GM23248 (cell line): ENCODE data around the gene ENOX1. TPM values are rescaled to one million over a fixed set of nuclear protein-coding genes. Genes with fewer than 3 reads are reported as not detected.

Experiments
- DNase-seq: peaks from one replicate; pipeline ENCODE4 v3.0.0-alpha.2; 2015
- H2AFZ ChIP-seq: fragments of 200-600 bp; sonication (generic); 2 replicates; pipeline ENCODE4 v1.6.1; 2016; ENCODE audit warnings: antibody characterized with exemption
- H3F3A ChIP-seq: fragments of 200-600 bp; sonication (generic); 2 replicates; pipeline ENCODE4 v1.6.1; 2016; ENCODE audit warnings: mild to moderate bottlenecking, antibody characterized with exemption, mixed run types; ENCODE audit not compliant: insufficient read depth
- H3K27ac ChIP-seq: fragments of 200-600 bp; sonication (generic); 2 replicates; pipeline ENCODE4 v1.5.1; 2016; ENCODE audit warnings: mild to moderate bottlenecking
- H3K27me3 ChIP-seq: fragments of 200-600 bp; sonication (generic); replicated peaks from 2 replicates; pipeline ENCODE4 v1.6.1; 2016; ENCODE audit warnings: mild to moderate bottlenecking; ENCODE audit not compliant: insufficient read depth
- H3K36me3 ChIP-seq: fragments of 200-600 bp; sonication (generic); 2 replicates; pipeline ENCODE4 v1.6.1; 2016; ENCODE audit warnings: low read depth, mild to moderate bottlenecking
- H3K4me1 ChIP-seq: fragments of 200-600 bp; sonication (generic); 2 replicates; pipeline ENCODE4 v1.6.1; 2016; ENCODE audit warnings: mild to moderate bottlenecking; ENCODE audit not compliant: insufficient read depth
- H3K4me2 ChIP-seq: fragments of 200-600 bp; sonication (generic); one replicate; pipeline ENCODE4 v1.6.1; 2016; ENCODE audit warnings: mild to moderate bottlenecking; ENCODE audit not compliant: unreplicated experiment
- H3K4me3 ChIP-seq: fragments of 200-600 bp; sonication (generic); 2 replicates; pipeline ENCODE4 v1.5.1; 2016; ENCODE audit warnings: mild to moderate bottlenecking
- H3K79me2 ChIP-seq: fragments of 200-600 bp; sonication (generic); 2 replicates; pipeline ENCODE4 v1.6.1; 2016; ENCODE audit warnings: mild to moderate bottlenecking; ENCODE audit not compliant: insufficient read depth
- H3K9ac ChIP-seq: fragments of 200-600 bp; sonication (generic); 2 replicates; pipeline ENCODE4 v1.6.1; 2016; ENCODE audit warnings: mild to moderate bottlenecking
- H3K9me2 ChIP-seq: fragments of 200-600 bp; sonication (generic); 2 replicates; pipeline ENCODE4 v1.6.1; 2016; ENCODE audit warnings: mixed run types, mild to moderate bottlenecking, moderate library complexity; ENCODE audit not compliant: insufficient read depth
- H3K9me3 ChIP-seq: fragments of 200-600 bp; sonication (generic); one replicate; pipeline ENCODE4 v1.6.1; 2017; ENCODE audit warnings: low read depth
- H4K20me1 ChIP-seq: fragments of 200-600 bp; sonication (generic); 2 replicates; pipeline ENCODE4 v1.6.0; 2016; ENCODE audit not compliant: insufficient read depth
- EZH2 ChIP-seq: fragments of 200-600 bp; sonication (generic); IDR thresholded peaks from 2 replicates; pipeline ENCODE4 v1.6.1; 2018; ENCODE audit warnings: antibody characterized with exemption, mild to moderate bottlenecking; ENCODE audit not compliant: insufficient read depth, poor library complexity, severe bottlenecking
- EZH2phosphoT487 ChIP-seq: fragments of 200-600 bp; sonication (generic); IDR thresholded peaks from 2 replicates; pipeline ENCODE4 v1.6.1; 2018; ENCODE audit warnings: antibody characterized with exemption, moderate library complexity, mild to moderate bottlenecking, low read depth; ENCODE audit not compliant: insufficient read depth
- WGBS, 2 experiments: methylation state at CpG; one replicate each; pipeline ENCODE4 v1.1.6; 2015 to 2017; ENCODE audit warnings: low lambda C conversion rate in 2 of 2, low coverage in 1 of 2; ENCODE audit errors: missing lambda C conversion rate in 2 of 2; 5-methylcytosine and 5-hydroxymethylcytosine counted together
- in situ Hi-C: fragments of 300-500 bp; cut with MboI; formaldehyde crosslinking; loops from 2 replicates; pipeline ENCODE4 v1.15.0; 2020
- polyA plus RNA-seq: library from polyadenylated mRNA; unstranded; fragments of >200 nt; fragmentation: Nextera tagmentation; extraction: Ambion mirVana; gene quantifications from 2 replicates; pipeline ENCODE4 v1.2.1, GENCODE V29; 2016
- total RNA-seq: library from RNA; depleted of rRNA; stranded (reverse); fragments of >200 nt; shearing (Covaris generic); gene quantifications from 2 replicates; pipeline ENCODE4 v1.2.3, GENCODE V29; 2014

The ENOX1 gene
- total and polyA plus RNA-seq, 2 experiments from 2014 or later, result 1.8 to 3.2 TPM

DNA sequence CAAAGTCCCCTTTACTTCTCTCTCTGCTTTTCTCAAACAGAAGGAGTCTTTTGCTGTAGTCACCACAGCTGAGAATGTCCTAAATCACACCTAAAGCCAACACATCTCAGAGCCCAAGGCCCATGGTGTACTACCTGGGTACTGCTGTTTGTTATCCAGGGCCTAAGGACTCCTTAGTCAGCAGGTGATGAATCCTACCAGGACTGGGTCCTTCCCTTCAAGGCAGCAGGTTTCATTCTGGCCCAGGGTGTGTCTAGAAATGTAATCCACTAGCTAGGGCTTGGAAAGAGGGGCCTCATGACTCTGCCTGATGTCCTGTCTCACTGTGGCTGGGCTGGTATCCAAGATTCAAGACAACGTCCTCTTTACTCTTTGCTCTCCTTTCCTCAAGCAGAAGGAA is 36.2 kb upstream of the ENOX1 start:
- in situ Hi-C loops, result no loop called here
- Histone ChIP-seq H3K4me1 (peaks cover 7% of the 10 kb centered on the region; the same call in 1 of the 2 replicates), H3F3A (peaks cover 15% of the 10 kb centered on the region)

GRCh38 chr13:43816401-43816889 is 29.7 kb upstream of the ENOX1 start:
- in situ Hi-C loops, result no loop called here
- no peak overlapping the region for H3K27ac ChIP-seq
- no peak overlapping the region for H3K4me3 ChIP-seq
- no peak for TF ChIP-seq EZH2phosphoT487
- TF ChIP-seq EZH2, result no peak
- H3K79me2 ChIP-seq, result no peaks in the 10 kb centered on the region
- no peak overlapping the region for H2AFZ ChIP-seq
- no peaks in the 10 kb centered on the region for H3K9me3 ChIP-seq
- no peak overlapping the region for H3K9ac ChIP-seq
- no peaks in the 10 kb centered on the region for H4K20me1 ChIP-seq
- no peak for DNase-seq
- H3K36me3 ChIP-seq, result no peaks in the 10 kb centered on the region
- 89% methylated on average over 4 of the region's 4 CpGs for WGBS, 2 experiments
- peaks cover 19% of the 10 kb centered on the region for H3K4me1 ChIP-seq
- no peak overlapping the region for H3K4me2 ChIP-seq
- H3K9me2 ChIP-seq, result no peaks in the 10 kb centered on the region
- H3K27me3 ChIP-seq, result no peaks in the 10 kb centered on the region
- no peaks in the 10 kb centered on the region for H3F3A ChIP-seq

More for the DNA sequence above, 36.2 kb upstream of the ENOX1 start:
- H3K79me2 ChIP-seq, result no peaks in the 10 kb centered on the region
- TF ChIP-seq EZH2phosphoT487 (no peak), EZH2 (no peak)
- H4K20me1 ChIP-seq, result no peaks in the 10 kb centered on the region
- no peak overlapping the region for H2AFZ ChIP-seq
- H3K9me3 ChIP-seq, result peaks cover 3% of the 10 kb centered on the region
- H3K36me3 ChIP-seq, result no peaks in the 10 kb centered on the region
- no peak overlapping the region for H3K9ac ChIP-seq
- no peaks in the 10 kb centered on the region for H3K9me2 ChIP-seq
- no peak overlapping the region for H3K4me3 ChIP-seq
- H3K27me3 ChIP-seq, result no peaks in the 10 kb centered on the region
- DNase-seq, result no peak
- no peak overlapping the region for H3K4me2 ChIP-seq
- H3K27ac ChIP-seq, result no peak overlapping the region
- 43 to 59% methylated on average over 1 of the region's 1 CpG for WGBS, 2 experiments

DNA sequence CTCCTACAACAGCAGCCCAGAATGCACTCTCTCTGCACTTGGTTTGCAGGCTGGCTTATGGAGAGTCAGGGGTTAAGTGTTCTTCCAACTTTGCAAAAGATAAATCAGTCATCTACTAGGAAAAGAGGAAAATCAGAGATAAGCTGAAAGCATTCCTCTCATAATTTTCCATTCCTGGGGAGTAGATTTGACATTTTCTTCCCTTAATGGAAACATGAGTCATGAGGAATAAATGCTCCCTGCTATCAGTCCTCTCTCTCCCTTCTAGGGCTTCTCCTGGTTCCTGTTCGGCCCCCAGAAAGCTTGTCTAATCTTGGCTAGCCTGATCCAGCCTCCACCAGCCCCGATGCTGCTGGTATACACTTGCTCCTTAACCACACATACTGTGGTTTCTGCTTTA is 28.4 kb upstream of the ENOX1 start:
- no peaks in the 10 kb centered on the region for H3K79me2 ChIP-seq
- peak; percentile 61 for DNase-seq
- peak overlapping the region; percentile 25; the same call in 1 of the 2 replicates for H3K27ac ChIP-seq
- peak overlapping the region; percentile 60 for H2AFZ ChIP-seq
- 7 to 12% methylated on average over 2 of the region's 2 CpGs for WGBS, 2 experiments
- no peaks in the 10 kb centered on the region for H3K9me3 ChIP-seq
- no peaks in the 10 kb centered on the region for H3K27me3 ChIP-seq
- peaks cover 19% of the 10 kb centered on the region for H3K4me1 ChIP-seq
- peak overlapping the region; percentile 64 for H3K4me2 ChIP-seq
- no peak overlapping the region for H3K9ac ChIP-seq
- H3F3A ChIP-seq, result no peaks in the 10 kb centered on the region
- no peaks in the 10 kb centered on the region for H3K9me2 ChIP-seq
- H3K4me3 ChIP-seq, result peak overlapping the region; percentile 29; the same call in 1 of the 2 replicates
- no peaks in the 10 kb centered on the region for H4K20me1 ChIP-seq
- no peaks in the 10 kb centered on the region for H3K36me3 ChIP-seq
- TF ChIP-seq EZH2phosphoT487, result no peak
- TF ChIP-seq EZH2, result no peak
- in situ Hi-C loops, result no loop called here

GRCh38 chr13:43808676-43809075 is 21.9 kb upstream of the ENOX1 start:
- Histone ChIP-seq H3K27ac (no peak overlapping the region), H3K9me3 (no peaks in the 10 kb centered on the region), H3K36me3 (no peaks in the 10 kb centered on the region), H3K79me2 (no peaks in the 10 kb centered on the region), H3K9me2 (no peaks in the 10 kb centered on the region), H3K4me2 (no peak overlapping the region), H2AFZ (no peak overlapping the region), H4K20me1 (no peaks in the 10 kb centered on the region), H3F3A (peaks cover 10% of the 10 kb centered on the region), H3K4me1 (peaks cover 10% of the 10 kb centered on the region; the same call in 1 of the 2 replicates), H3K4me3 (no peak overlapping the region), H3K27me3 (no peaks in the 10 kb centered on the region), H3K9ac (no peak overlapping the region)
- in situ Hi-C loops, result no loop called here
- TF ChIP-seq EZH2 (no peak), EZH2phosphoT487 (no peak)
- no peak for DNase-seq

DNA sequence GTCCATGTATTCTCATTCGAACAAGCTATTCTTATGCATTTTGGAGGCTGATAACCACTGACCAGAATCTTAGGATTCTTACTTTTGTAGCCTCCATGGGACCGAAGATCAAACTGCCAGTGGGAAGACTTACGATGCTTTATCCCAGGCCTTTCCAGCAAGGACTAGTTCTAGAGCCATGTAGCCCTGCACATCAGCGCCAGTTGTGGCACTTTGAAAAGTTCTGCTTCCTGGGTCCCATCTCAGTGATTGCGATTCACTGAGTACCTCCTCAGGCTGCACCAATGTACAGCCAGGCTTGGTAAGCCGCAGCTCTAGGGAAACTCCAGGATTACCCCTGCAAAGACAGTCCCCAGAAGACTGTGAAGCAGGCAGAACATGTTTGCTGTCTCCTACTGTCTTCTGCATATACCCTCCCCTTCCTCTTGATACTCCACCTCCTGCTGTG is 18.9 kb upstream of the ENOX1 start:
- 86% methylated on average over 6 of the region's 6 CpGs for WGBS, 2 experiments
- no peak overlapping the region for H3K27ac ChIP-seq
- no peak overlapping the region for H3K4me3 ChIP-seq
- no peaks in the 10 kb centered on the region for H3K9me3 ChIP-seq
- no peak overlapping the region for H2AFZ ChIP-seq
- H3K9ac ChIP-seq, result no peak overlapping the region
- in situ Hi-C loops, result no loop called here
- DNase-seq, result no peak
- no peaks in the 10 kb centered on the region for H3K36me3 ChIP-seq
- no peaks in the 10 kb centered on the region for H3K27me3 ChIP-seq
- no peak overlapping the region for H3K4me2 ChIP-seq
- no peak for TF ChIP-seq EZH2
- TF ChIP-seq EZH2phosphoT487, result no peak
- H4K20me1 ChIP-seq, result no peaks in the 10 kb centered on the region
- H3K79me2 ChIP-seq, result no peaks in the 10 kb centered on the region
- H3K9me2 ChIP-seq, result no peaks in the 10 kb centered on the region
- peaks cover 10% of the 10 kb centered on the region; the same call in 1 of the 2 replicates for H3K4me1 ChIP-seq
- H3F3A ChIP-seq, result peaks cover 10% of the 10 kb centered on the region
